ENCODE results near the gene ULK3. TPM values are rescaled to one million over a fixed set of nuclear protein-coding genes. Genes with fewer than 3 reads are reported as not detected.

The ULK3 gene
- total RNA-seq, 6 experiments from 2014 or later = 12.5 to 18.9 (median 16.1) TPM

DNA sequence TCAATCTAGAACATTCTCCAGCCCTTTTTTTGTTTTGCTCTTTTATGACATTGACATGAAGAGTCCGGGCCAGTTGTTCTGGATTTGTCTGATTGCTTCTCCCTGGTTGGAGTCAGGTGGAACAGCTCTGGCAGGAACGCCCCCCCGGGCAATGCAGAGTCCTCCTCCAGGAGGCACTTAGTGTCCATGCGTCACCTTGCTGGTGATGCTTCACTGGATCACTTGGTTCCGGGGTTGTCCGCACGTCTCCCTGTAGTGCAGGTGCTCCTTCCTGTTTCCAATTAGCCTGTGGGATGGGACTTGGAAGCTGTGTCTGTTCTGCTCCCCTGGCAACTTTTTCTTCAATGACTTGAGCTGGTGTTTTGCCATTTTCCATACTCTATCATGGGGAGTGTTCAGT lies 51.3 kb downstream of the ULK3 start:
- no peak for DNase-seq
- no peaks in the 10 kb centered on the region for H3K36me3 Mint-ChIP-seq (ENCODE audit: low read depth)
- H3K4me3 Mint-ChIP-seq = no peak overlapping the region; the same call in 1 of the 2 replicates
- H3K9me3 Mint-ChIP-seq = no peaks in the 10 kb centered on the region
- TF ChIP-seq, protein P1, sequence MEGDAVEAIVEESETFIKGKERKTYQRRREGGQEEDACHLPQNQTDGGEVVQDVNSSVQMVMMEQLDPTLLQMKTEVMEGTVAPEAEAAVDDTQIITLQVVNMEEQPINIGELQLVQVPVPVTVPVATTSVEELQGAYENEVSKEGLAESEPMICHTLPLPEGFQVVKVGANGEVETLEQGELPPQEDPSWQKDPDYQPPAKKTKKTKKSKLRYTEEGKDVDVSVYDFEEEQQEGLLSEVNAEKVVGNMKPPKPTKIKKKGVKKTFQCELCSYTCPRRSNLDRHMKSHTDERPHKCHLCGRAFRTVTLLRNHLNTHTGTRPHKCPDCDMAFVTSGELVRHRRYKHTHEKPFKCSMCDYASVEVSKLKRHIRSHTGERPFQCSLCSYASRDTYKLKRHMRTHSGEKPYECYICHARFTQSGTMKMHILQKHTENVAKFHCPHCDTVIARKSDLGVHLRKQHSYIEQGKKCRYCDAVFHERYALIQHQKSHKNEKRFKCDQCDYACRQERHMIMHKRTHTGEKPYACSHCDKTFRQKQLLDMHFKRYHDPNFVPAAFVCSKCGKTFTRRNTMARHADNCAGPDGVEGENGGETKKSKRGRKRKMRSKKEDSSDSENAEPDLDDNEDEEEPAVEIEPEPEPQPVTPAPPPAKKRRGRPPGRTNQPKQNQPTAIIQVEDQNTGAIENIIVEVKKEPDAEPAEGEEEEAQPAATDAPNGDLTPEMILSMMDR (IDR thresholded peaks at IDR 0.05) = no peak
- peak overlapping the region; percentile 85 for H3K27ac Mint-ChIP-seq
- H3K27me3 Mint-ChIP-seq (ENCODE audit: insufficient read depth) = peaks cover 4% of the 10 kb centered on the region; the same call in 1 of the 2 replicates
- H3K4me1 Mint-ChIP-seq (ENCODE audit: low read depth) = peaks cover 49% of the 10 kb centered on the region

DNA sequence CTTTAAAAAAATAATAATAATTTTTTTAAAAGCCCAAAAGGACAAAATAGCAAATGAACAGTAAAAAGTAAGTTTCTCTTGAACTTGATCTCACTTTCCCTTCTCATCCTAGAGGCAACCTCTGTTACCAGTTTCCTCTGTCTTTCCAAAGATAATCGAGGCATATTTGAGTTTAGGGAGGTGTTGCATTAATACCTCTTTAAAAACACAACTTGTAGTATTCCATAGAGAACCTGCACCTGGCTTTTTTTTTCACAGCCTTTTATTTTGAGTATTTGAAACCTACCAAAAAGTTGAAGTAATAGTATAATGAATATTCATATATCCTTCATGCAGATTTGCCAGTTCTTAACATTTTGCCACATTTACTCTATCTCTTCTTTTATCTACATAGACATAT lies 51.9 kb downstream of the ULK3 start:
- Mint-ChIP-seq H3K4me1 (ENCODE audit: low read depth) (peaks cover 49% of the 10 kb centered on the region), H3K27ac (peak overlapping the region; percentile 85), H3K27me3 (ENCODE audit: insufficient read depth) (peaks cover 4% of the 10 kb centered on the region; the same call in 1 of the 2 replicates), H3K4me3 (peak overlapping the region; percentile 35; the same call in 1 of the 2 replicates), H3K9me3 (no peaks in the 10 kb centered on the region), H3K36me3 (ENCODE audit: low read depth) (no peaks in the 10 kb centered on the region)
- no peak for DNase-seq
- TF ChIP-seq, protein P1 (IDR thresholded peaks at IDR 0.05) = no peak

DNA sequence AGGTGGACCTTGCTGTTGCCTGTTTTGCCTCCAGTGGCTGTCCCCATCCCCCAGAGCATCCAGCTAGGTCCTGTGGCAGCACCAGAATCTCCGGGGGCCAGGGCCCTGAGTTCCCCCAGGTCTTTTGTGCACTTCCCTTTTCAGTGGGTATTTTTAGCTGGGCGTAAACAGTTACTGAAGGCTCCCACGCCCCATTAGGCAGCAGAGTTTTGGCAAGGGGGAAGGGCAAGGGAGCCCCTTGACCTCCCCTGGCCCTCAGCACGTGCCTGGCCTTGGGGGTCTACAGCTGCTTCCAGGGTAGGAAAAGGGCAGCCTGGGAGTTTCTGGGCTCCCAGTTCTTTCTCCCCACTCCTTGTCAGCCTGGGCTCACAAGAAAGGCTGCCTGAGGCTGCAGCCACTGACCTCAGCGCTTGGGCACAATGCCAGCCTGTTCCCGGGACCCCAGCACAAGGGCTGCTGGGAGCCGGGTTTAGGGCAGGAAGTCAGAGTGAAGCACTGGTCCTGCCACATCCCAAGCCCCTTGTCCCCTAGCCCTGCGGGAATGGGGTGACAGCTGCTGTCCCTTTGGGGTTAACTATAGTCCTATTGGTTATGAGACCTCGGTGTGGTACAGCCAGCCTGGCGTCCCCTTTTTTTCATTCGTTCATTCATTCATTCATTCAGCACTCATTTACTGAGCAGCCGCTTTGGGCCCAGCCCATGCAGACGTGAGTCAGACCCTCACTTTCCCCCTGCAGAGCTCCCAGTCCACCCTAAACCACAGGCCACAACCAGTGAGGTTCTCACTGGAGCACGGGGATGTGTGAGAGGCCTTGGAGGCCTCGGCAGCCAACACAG lies 52.7 kb downstream of the ULK3 start:
- TF ChIP-seq, protein P1 (IDR thresholded peaks at IDR 0.05) = no peak
- Mint-ChIP-seq H3K4me1 (ENCODE audit: low read depth) (peaks cover 55% of the 10 kb centered on the region), H3K9me3 (no peaks in the 10 kb centered on the region), H3K4me3 (peak overlapping the region; percentile 35), H3K36me3 (ENCODE audit: low read depth) (no peaks in the 10 kb centered on the region), H3K27me3 (ENCODE audit: insufficient read depth) (peaks cover 4% of the 10 kb centered on the region; the same call in 1 of the 2 replicates), H3K27ac (peak overlapping the region; percentile 85)
- DNase-seq = peak; percentile 68

GRCh38 chr15:74789741-74790079 lies 53.2 kb downstream of the ULK3 start:
- Mint-ChIP-seq H3K9me3 (no peaks in the 10 kb centered on the region), H3K36me3 (ENCODE audit: low read depth) (no peaks in the 10 kb centered on the region), H3K4me3 (no peak overlapping the region; the same call in 1 of the 2 replicates), H3K27me3 (ENCODE audit: insufficient read depth) (peaks cover 4% of the 10 kb centered on the region; the same call in 1 of the 2 replicates), H3K27ac (peak overlapping the region; percentile 85), H3K4me1 (ENCODE audit: low read depth) (peaks cover 61% of the 10 kb centered on the region)
- TF ChIP-seq, protein P1 (IDR thresholded peaks at IDR 0.05) = no peak
- no peak for DNase-seq

DNA sequence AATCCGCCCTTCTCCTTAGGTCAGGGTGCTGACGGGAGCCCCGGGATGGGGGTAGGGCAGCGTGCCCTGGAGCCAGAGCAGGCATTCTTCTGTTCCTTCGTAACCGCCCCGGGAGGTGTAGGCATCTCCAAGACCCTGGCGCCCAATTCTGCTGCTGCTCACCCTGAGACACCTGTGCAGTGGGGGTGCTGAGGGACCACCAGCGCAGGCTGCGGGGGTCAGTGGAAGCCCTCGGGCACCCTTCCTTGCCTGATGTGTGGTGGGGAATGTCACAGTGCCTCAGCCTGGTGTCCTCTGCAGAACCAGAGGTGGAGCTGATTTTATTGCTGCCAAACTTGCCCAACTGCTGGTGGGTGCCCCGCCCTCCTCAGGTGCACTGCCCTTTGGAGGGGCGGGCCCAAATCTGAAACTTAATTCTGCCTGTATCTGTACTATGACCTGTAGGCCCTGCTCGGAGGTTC lies 53.8 kb downstream of the ULK3 start:
- no peak overlapping the region; the same call in 1 of the 2 replicates for H3K4me3 Mint-ChIP-seq
- H3K4me1 Mint-ChIP-seq (ENCODE audit: low read depth) = peaks cover 66% of the 10 kb centered on the region
- TF ChIP-seq, protein P1 (IDR thresholded peaks at IDR 0.05) = no peak
- H3K36me3 Mint-ChIP-seq (ENCODE audit: low read depth) = no peaks in the 10 kb centered on the region
- H3K27me3 Mint-ChIP-seq (ENCODE audit: insufficient read depth) = peaks cover 4% of the 10 kb centered on the region; the same call in 1 of the 2 replicates
- no peak for DNase-seq
- no peaks in the 10 kb centered on the region for H3K9me3 Mint-ChIP-seq
- H3K27ac Mint-ChIP-seq = peak overlapping the region; percentile 85

Measured in HFFc6 (cell line).